AG08396 (cell line): ENCODE results near the gene CDHR2.
A peak's percentile ranks its signal among the peaks of the same experiment; 100 is the strongest.

Source experiments
- DNase-seq: peaks from one replicate; pipeline ENCODE4 v3.0.0; 2012; ENCODE audit warnings: low spot score, mixed read lengths

The CDHR2 gene

GRCh38 chr5:176528761-176529115 is 20.4 kb upstream of the CDHR2 start:
- no peak for DNase-seq

GRCh38 chr5:176529116-176529740 is 19.9 kb upstream of the CDHR2 start:
- DNase-seq, result no peak

- no peak for DNase-seq
These were observed 19.4 kb upstream of the CDHR2 start for GRCh38 chr5:176529741-176530141.

GRCh38 chr5:176530393-176530982 is 18.7 kb upstream of the CDHR2 start:
- DNase-seq, result no peak

GRCh38 chr5:176530983-176531901 is 17.9 kb upstream of the CDHR2 start:
- DNase-seq, result peak; percentile 69

GRCh38 chr5:176531902-176532493 is 17.1 kb upstream of the CDHR2 start:
- DNase-seq, result no peak

- no peak for DNase-seq
These were observed 16.3 kb upstream of the CDHR2 start for GRCh38 chr5:176532795-176533194.

- DNase-seq, result no peak
These were observed 15.8 kb upstream of the CDHR2 start for GRCh38 chr5:176533390-176533789.

GRCh38 chr5:176533894-176534611 is 15.1 kb upstream of the CDHR2 start:
- DNase-seq, result peak; percentile 35

- DNase-seq, result peak; percentile 12
These were observed 14.5 kb upstream of the CDHR2 start for GRCh38 chr5:176534640-176535039.

GRCh38 chr5:176535101-176535663 is 14.0 kb upstream of the CDHR2 start:
- DNase-seq, result peak; percentile 32

GRCh38 chr5:176535664-176536131 is 13.4 kb upstream of the CDHR2 start:
- no peak for DNase-seq

GRCh38 chr5:176536132-176536901 is 12.8 kb upstream of the CDHR2 start:
- DNase-seq, result peak; percentile 85

- peak; percentile 98 for DNase-seq
These were observed 12.1 kb upstream of the CDHR2 start, which contains the start of gene RNF44 for GRCh38 chr5:176536902-176537553. Gene RNF44 (minus strand): TSS chr5:176537402. CDS start chr5:176532472, 4,930 bp downstream.

- DNase-seq, result peak; percentile 95
These were observed 11.4 kb upstream of the CDHR2 start for GRCh38 chr5:176537554-176538229.

GRCh38 chr5:176538230-176538988 is 10.7 kb upstream of the CDHR2 start:
- DNase-seq, result no peak

- DNase-seq, result no peak
These were observed 10.2 kb upstream of the CDHR2 start for GRCh38 chr5:176538989-176539384.

- no peak for DNase-seq
These were observed 8.7 kb upstream of the CDHR2 start for GRCh38 chr5:176540476-176540899.

GRCh38 chr5:176540956-176541337 is 8.2 kb upstream of the CDHR2 start:
- no peak for DNase-seq
